ENCODE results near the gene CLCA1. TPM values are rescaled to one million over a fixed set of nuclear protein-coding genes. Genes with fewer than 3 reads are reported as not detected.
"Not testable (repeated sequence)": the region's sequence is repeated elsewhere in the genome, so short reads cannot be mapped to it uniquely, and the experiment has no call there.

Gene CLCA1
- total RNA-seq, 2 experiments from 2014 or later: not detected

- POLR2A ChIA-PET: no interaction called here
- DNase-seq: no peak
Measured at GRCh38 chr1:86489242-86489878, 20.6 kb downstream of the CLCA1 start.

GRCh38 chr1:86491171-86491950 is 22.6 kb downstream of the CLCA1 start:
- ATAC-seq (no peak), DNase-seq (no peak)
- Mint-ChIP-seq H3K9me3 (ENCODE audit: insufficient read depth) (no peaks in the 10 kb centered on the region), H3K27me3 (ENCODE audit: low read depth) (peaks cover 11% of the 10 kb centered on the region), H3K36me3 (ENCODE audit: low read depth) (no peaks in the 10 kb centered on the region), H3K27ac (no peak overlapping the region), H3K4me3 (no peak overlapping the region), H3K4me1 (ENCODE audit: low read depth) (no peaks in the 10 kb centered on the region)
- CTCF ChIA-PET: interaction anchor here (1.8 kb wide), 1 partner anchor 8 kb away, joined by 9 read pairs; no protein-coding TSS in a partner anchor
- POLR2A ChIA-PET: no interaction called here

More at GRCh38 chr1:86489242-86489878, 20.6 kb downstream of the CLCA1 start:
- CTCF ChIA-PET: interaction anchor here (1.9 kb wide), 1 partner anchor 11 kb away, joined by 6 read pairs; no protein-coding TSS in a partner anchor
- Mint-ChIP-seq H3K27me3 (ENCODE audit: low read depth) (peaks cover 11% of the 10 kb centered on the region), H3K36me3 (ENCODE audit: low read depth) (no peaks in the 10 kb centered on the region), H3K4me3 (no peak overlapping the region), H3K27ac (no peak overlapping the region), H3K9me3 (ENCODE audit: insufficient read depth) (no peaks in the 10 kb centered on the region), H3K4me1 (ENCODE audit: low read depth) (no peaks in the 10 kb centered on the region)
- no peak for ATAC-seq

DNA sequence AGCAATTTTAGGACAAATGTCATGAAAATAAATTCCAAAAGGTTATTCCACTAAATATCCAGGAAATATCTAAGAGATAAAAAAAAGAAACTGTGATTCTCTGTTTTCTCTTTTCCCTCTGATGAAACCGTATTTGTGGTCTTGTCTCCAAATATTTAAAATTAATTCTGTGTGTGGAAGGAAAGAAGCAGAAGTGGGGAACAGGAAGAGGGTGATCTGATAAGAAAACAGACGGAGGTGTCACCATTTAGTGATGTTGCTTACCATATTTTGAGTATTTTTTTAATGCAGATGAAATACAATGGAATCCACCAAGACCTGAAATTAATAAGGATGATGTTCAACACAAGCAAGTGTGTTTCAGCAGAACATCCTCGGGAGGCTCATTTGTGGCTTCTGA is 29.6 kb downstream of the CLCA1 start:
- Mint-ChIP-seq H3K27ac (no peak overlapping the region), H3K27me3 (ENCODE audit: low read depth) (peaks cover 16% of the 10 kb centered on the region), H3K9me3 (ENCODE audit: insufficient read depth) (no peaks in the 10 kb centered on the region), H3K4me3 (no peak overlapping the region), H3K36me3 (ENCODE audit: low read depth) (no peaks in the 10 kb centered on the region), H3K4me1 (ENCODE audit: low read depth) (peaks cover 15% of the 10 kb centered on the region)
- ChIA-PET CTCF (interaction anchor here (1.4 to 2.2 kb wide), 6 partner anchors 11 to 247 kb away, joined by 4 to 14 read pairs (median 4); no protein-coding TSS in a partner anchor), POLR2A (no interaction called here)
- no peak for ATAC-seq
- no peak for DNase-seq

DNA sequence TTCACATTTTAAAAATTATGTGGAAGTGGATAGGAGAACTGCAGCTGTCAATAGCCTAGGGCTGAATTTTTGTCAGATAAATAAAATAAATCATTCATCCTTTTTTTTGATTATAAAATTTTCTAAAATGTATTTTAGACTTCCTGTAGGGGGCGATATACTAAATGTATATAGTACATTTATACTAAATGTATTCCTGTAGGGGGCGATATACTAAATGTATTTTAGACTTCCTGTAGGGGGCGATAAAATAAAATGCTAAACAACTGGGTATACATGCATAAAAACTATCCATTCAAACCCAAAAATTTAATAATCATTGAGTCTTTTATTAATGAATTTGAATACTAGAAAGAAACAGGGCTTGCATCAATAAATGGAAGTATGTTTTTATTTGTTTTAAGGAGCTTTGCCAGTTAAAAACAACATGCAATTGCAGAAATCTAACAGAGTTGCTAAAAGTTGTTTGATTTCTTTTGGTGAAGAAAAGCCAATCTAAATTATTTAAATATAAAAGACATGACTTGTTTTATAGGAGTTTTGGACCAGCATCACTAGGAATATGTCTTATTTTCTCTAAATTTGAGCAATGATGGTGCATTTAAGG is 31.4 kb downstream of the CLCA1 start:
- CTCF ChIA-PET: interaction anchor here (0.6 to 5.4 kb wide), 42 partner anchors 9 to 253 kb away, joined by 3 to 38 read pairs (median 4); partner anchors contain the start of genes ODF2L and SH3GLB1
- no peaks in the 10 kb centered on the region for H3K36me3 Mint-ChIP-seq (ENCODE audit: low read depth)
- no peaks in the 10 kb centered on the region for H3K9me3 Mint-ChIP-seq (ENCODE audit: insufficient read depth)
- DNase-seq (no peak), ATAC-seq (peak; percentile 48)
- H3K27ac Mint-ChIP-seq: no peak overlapping the region
- no peak overlapping the region for H3K4me3 Mint-ChIP-seq
- H3K27me3 Mint-ChIP-seq (ENCODE audit: low read depth): peaks cover 20% of the 10 kb centered on the region
- POLR2A ChIA-PET: interaction anchor here (0.6 kb wide), 1 partner anchor 137 kb away, joined by 3 read pairs; no protein-coding TSS in a partner anchor
- H3K4me1 Mint-ChIP-seq (ENCODE audit: low read depth): peaks cover 18% of the 10 kb centered on the region

- H3K9me3 Mint-ChIP-seq (ENCODE audit: insufficient read depth): no peaks in the 10 kb centered on the region
- CTCF ChIA-PET: interaction anchor here (0.7 to 5.4 kb wide), 32 partner anchors 8 to 253 kb away, joined by 3 to 38 read pairs (median 5); partner anchors contain the start of genes ODF2L and SH3GLB1
- DNase-seq (no peak), ATAC-seq (no peak)
- H3K4me1 Mint-ChIP-seq (ENCODE audit: low read depth): peaks cover 18% of the 10 kb centered on the region
- POLR2A ChIA-PET: no interaction called here
- peaks cover 26% of the 10 kb centered on the region for H3K27me3 Mint-ChIP-seq (ENCODE audit: low read depth)
- H3K36me3 Mint-ChIP-seq (ENCODE audit: low read depth): no peaks in the 10 kb centered on the region
- no peak overlapping the region for H3K27ac Mint-ChIP-seq
- H3K4me3 Mint-ChIP-seq: no peak overlapping the region
Measured at GRCh38 chr1:86500714-86501113, 32.0 kb downstream of the CLCA1 start.

DNA sequence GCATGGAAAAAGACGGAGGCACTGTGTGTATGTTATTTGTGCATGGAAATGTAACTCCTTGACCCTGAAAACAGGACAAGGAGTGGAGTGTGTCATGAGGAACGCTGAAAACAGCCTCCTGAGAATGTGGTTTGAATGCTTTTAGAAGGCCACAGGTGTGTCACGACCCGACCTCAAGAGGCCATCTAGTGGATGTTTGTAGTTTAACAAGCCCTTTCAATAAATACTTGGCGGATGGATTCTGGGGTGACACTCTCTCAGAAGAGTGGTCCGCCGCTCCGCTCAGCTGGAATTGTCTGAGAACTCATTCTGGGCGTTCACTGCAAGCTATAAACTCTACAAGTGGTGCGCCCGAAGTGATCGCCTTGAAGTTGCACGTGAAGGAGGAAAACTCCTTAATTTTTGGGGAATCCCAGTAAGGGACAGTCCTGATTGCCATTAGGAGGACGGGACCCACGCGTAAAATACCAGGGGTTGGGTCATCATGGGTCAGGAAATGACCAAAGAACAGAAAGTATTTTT is 33.5 kb downstream of the CLCA1 start:
- Mint-ChIP-seq H3K4me3 (peak overlapping the region; percentile 78), H3K4me1 (ENCODE audit: low read depth) (peaks cover 18% of the 10 kb centered on the region), H3K27me3 (ENCODE audit: low read depth) (peaks cover 26% of the 10 kb centered on the region)
- H3K27ac Mint-ChIP-seq; H3K36me3 Mint-ChIP-seq (ENCODE audit: low read depth); H3K9me3 Mint-ChIP-seq (ENCODE audit: insufficient read depth): not testable (repeated sequence)
- POLR2A ChIA-PET: interaction anchor here (0.6 kb wide), 1 partner anchor 106 kb away, joined by 4 read pairs; the partner anchor contains the start of gene ODF2L
- peak; percentile 65 for DNase-seq
- ATAC-seq: peak; percentile 84
- CTCF ChIA-PET: interaction anchor here (0.8 to 5.4 kb wide), 22 partner anchors 8 to 583 kb away, joined by 3 to 38 read pairs (median 4); partner anchors contain the start of genes ODF2L and SH3GLB1

DNA sequence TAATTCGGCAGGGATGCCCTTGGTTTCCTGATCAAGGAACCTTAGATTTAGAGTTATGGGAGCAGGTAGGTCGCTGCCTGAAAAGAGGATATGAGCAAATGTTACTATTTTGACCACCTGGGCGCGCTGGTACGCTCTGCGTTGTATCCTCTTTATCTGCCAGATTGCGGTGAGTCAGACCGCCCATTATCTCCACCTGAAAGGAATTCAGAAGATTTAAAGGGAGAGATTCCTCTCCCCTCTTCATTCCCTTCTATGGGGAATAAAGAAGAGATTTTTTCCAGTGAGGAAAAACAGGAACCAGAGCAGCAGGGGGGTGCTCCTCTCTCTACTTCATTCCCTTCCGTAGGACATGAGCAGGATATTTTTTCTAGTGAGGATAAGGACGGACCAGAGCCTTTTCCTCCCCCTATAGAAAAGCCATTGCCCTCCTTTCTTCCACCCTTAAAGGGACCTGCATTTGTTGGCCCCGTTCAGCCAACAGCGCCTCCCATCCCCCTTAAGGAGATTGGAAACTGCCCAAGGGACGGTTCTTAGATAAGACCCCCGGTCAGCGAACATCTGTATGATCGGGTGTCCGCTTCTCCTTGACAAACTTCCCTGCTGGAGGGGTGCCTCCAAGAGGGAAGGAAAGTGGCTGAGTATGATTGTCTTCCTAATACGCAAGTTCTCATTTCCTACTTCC is 34.1 kb downstream of the CLCA1 start:
- no peak overlapping the region for H3K27ac Mint-ChIP-seq
- peak; percentile 33 for DNase-seq
- ChIA-PET POLR2A (interaction anchor here (0.6 kb wide), 1 partner anchor 61 kb away, joined by 3 read pairs; no protein-coding TSS in a partner anchor), CTCF (interaction anchor here (0.9 to 5.4 kb wide), 18 partner anchors 10 to 583 kb away, joined by 3 to 38 read pairs (median 4); partner anchors contain the start of genes ODF2L and SH3GLB1)
- peak overlapping the region; percentile 78 for H3K4me3 Mint-ChIP-seq
- H3K9me3 Mint-ChIP-seq (ENCODE audit: insufficient read depth): no peaks in the 10 kb centered on the region
- H3K4me1 Mint-ChIP-seq (ENCODE audit: low read depth): peaks cover 18% of the 10 kb centered on the region
- peaks cover 26% of the 10 kb centered on the region for H3K27me3 Mint-ChIP-seq (ENCODE audit: low read depth)
- H3K36me3 Mint-ChIP-seq (ENCODE audit: low read depth): no peaks in the 10 kb centered on the region
- peak; percentile 47 for ATAC-seq

- DNase-seq (no peak), ATAC-seq (no peak)
- Mint-ChIP-seq H3K36me3 (ENCODE audit: low read depth) (no peaks in the 10 kb centered on the region), H3K4me3 (peak overlapping the region; percentile 22), H3K27me3 (ENCODE audit: low read depth) (peaks cover 21% of the 10 kb centered on the region), H3K27ac (no peak overlapping the region), H3K4me1 (ENCODE audit: low read depth) (peaks cover 18% of the 10 kb centered on the region), H3K9me3 (ENCODE audit: insufficient read depth) (no peaks in the 10 kb centered on the region)
- CTCF ChIA-PET: interaction anchor here (1.4 to 5.4 kb wide), 4 partner anchors 10 to 124 kb away, joined by 3 to 38 read pairs (median 6); no protein-coding TSS in a partner anchor
- POLR2A ChIA-PET: interaction anchor here (0.6 kb wide), 1 partner anchor 62 kb away, joined by 3 read pairs; no protein-coding TSS in a partner anchor
Measured at GRCh38 chr1:86503406-86504136, 34.8 kb downstream of the CLCA1 start.

DNA sequence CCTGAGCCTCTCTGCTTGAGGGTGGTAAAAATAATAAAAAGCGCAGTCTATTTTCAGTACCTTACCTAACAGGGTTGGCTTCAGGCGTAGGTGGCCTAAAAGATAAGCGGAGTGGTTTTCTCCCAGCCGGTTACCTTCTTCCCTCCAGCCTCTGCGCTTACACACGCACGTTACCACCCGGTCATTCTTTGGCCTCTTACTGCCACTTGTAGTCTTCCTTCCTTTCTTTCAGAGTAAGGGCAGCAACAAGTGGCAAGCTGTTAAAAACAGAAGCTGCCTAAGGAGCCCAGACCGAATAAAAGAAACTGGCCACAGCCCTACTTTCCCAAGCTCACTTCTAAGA is 35.4 kb downstream of the CLCA1 start:
- H3K4me3 Mint-ChIP-seq: no peak overlapping the region
- DNase-seq: no peak
- ChIA-PET POLR2A (no interaction called here), CTCF (interaction anchor here (1.4 to 5.8 kb wide), 5 partner anchors 11 to 124 kb away, joined by 3 to 38 read pairs (median 10); no protein-coding TSS in a partner anchor)
- H3K36me3 Mint-ChIP-seq (ENCODE audit: low read depth): no peaks in the 10 kb centered on the region
- H3K27me3 Mint-ChIP-seq (ENCODE audit: low read depth): peaks cover 18% of the 10 kb centered on the region
- H3K27ac Mint-ChIP-seq: no peak overlapping the region
- no peaks in the 10 kb centered on the region for H3K9me3 Mint-ChIP-seq (ENCODE audit: insufficient read depth)
- ATAC-seq: no peak
- peaks cover 18% of the 10 kb centered on the region for H3K4me1 Mint-ChIP-seq (ENCODE audit: low read depth)

GRCh38 chr1:86504895-86505563 is 36.3 kb downstream of the CLCA1 start:
- no peaks in the 10 kb centered on the region for H3K9me3 Mint-ChIP-seq (ENCODE audit: insufficient read depth)
- ChIA-PET POLR2A (no interaction called here), CTCF (interaction anchor here (1.1 to 5.8 kb wide), 6 partner anchors 12 to 201 kb away, joined by 3 to 34 read pairs (median 3); no protein-coding TSS in a partner anchor)
- peaks cover 18% of the 10 kb centered on the region for H3K27me3 Mint-ChIP-seq (ENCODE audit: low read depth)
- no peak overlapping the region for H3K27ac Mint-ChIP-seq
- H3K4me3 Mint-ChIP-seq: no peak overlapping the region
- DNase-seq: no peak
- ATAC-seq: no peak
- peaks cover 18% of the 10 kb centered on the region for H3K4me1 Mint-ChIP-seq (ENCODE audit: low read depth)
- no peaks in the 10 kb centered on the region for H3K36me3 Mint-ChIP-seq (ENCODE audit: low read depth)
